Skin of body (tissue), 2 donors: Measurements from ENCODE around the gene ERI3. TPM values are rescaled to one million over a fixed set of nuclear protein-coding genes. Genes with fewer than 3 reads are reported as not detected.

ENCODE experiments used
- DNase-seq: peaks from one replicate; lab custom pipeline; 2025; lab: John Stamatoyannopoulos, UW
- total RNA-seq: library from RNA; depleted of rRNA; stranded (reverse); fragments of >200 nt; gene quantifications from one replicate; pipeline ENCODE4 v1.2.3, GENCODE V29; 2014

The ERI3 gene
- total RNA-seq, 1 donor from 2014 or later, result 31.0 TPM

GRCh38 chr1:44289530-44289929 lies 65.5 kb downstream of the ERI3 start:
- no peak for DNase-seq

- no peak for DNase-seq
Measured at GRCh38 chr1:44288883-44289282, 66.2 kb downstream of the ERI3 start.

GRCh38 chr1:44284184-44284583 lies 70.9 kb downstream of the ERI3 start:
- DNase-seq, result no peak

GRCh38 chr1:44283524-44284173 lies 71.4 kb downstream of the ERI3 start:
- no peak for DNase-seq

- DNase-seq, result no peak
Measured at GRCh38 chr1:44282704-44283426, 72.2 kb downstream of the ERI3 start.

GRCh38 chr1:44281962-44282703 lies 72.9 kb downstream of the ERI3 start:
- no peak for DNase-seq

- no peak for DNase-seq
Measured at GRCh38 chr1:44276901-44277300, 78.2 kb downstream of the ERI3 start.

- DNase-seq, result peak; percentile 2
Measured at GRCh38 chr1:44275991-44276405, 79.1 kb downstream of the ERI3 start.

GRCh38 chr1:44275296-44275962 lies 79.6 kb downstream of the ERI3 start:
- no peak for DNase-seq

GRCh38 chr1:44273560-44274350 lies 81.3 kb downstream of the ERI3 start:
- DNase-seq, result no peak

- DNase-seq, result no peak
Measured at GRCh38 chr1:44272992-44273391, 82.1 kb downstream of the ERI3 start.

GRCh38 chr1:44271646-44272045 lies 83.4 kb downstream of the ERI3 start:
- DNase-seq, result no peak

- peak; percentile 3 for DNase-seq
Measured at GRCh38 chr1:44270686-44271628, 84.1 kb downstream of the ERI3 start.

- no peak for DNase-seq
Measured at GRCh38 chr1:44268054-44268453, 87.0 kb downstream of the ERI3 start.

- DNase-seq, result no peak
Measured at GRCh38 chr1:44267438-44267837, 87.6 kb downstream of the ERI3 start.

GRCh38 chr1:44266400-44267344 lies 88.4 kb downstream of the ERI3 start:
- DNase-seq, result no peak

GRCh38 chr1:44265656-44266358 lies 89.2 kb downstream of the ERI3 start:
- DNase-seq, result no peak

GRCh38 chr1:44264451-44264771 lies 90.6 kb downstream of the ERI3 start:
- no peak for DNase-seq
